Panc1 (cell line): ENCODE results near the gene CHCHD3. TPM values are rescaled to one million over a fixed set of nuclear protein-coding genes. Genes with fewer than 3 reads are reported as not detected.

Experiments
- ATAC-seq: fragments of 200-7000 bp; cut with Tn5 transposase; 2 replicates; pipeline ENCODE4 v1.9.1; 2020; ENCODE audit warnings: mild to moderate bottlenecking, moderate library complexity
- BruUV-seq: library from RNA; stranded (reverse); fragments of 400-500 nt; replicated peaks from 2 replicates; lab custom pipeline; 2021; lab: Mats Ljungman, UMichigan
- CTCF ChIA-PET: fragments of 300-600 bp; sonication (Branson Sonifier 250); formaldehyde crosslinking; loops from one replicate; lab custom pipeline; 2022; ENCODE audit warnings: antibody characterized with exemption; lab: Charles Lee
- POLR2A ChIA-PET: fragments of 300-600 bp; sonication (Branson Sonifier 250); formaldehyde crosslinking; loops from one replicate; lab custom pipeline; 2022; ENCODE audit warnings: antibody characterized with exemption; lab: Charles Lee
- DNase-seq: peaks from one replicate; pipeline ENCODE4 v3.0.0-alpha.2; 2010; ENCODE audit warnings: low read depth, low spot score
- H3K27ac ChIP-seq: 2 replicates; pipeline ENCODE4 v1.5.1; 2011; ENCODE audit warnings: mild to moderate bottlenecking, low read length, inconsistent platforms
- H3K27me3 ChIP-seq: fragments of 200-500 bp; sonication (Bioruptor generic); 2 replicates; pipeline ENCODE4 v1.6.0; 2014; ENCODE audit warnings: low read length, inconsistent platforms; ENCODE audit not compliant: control insufficient read depth, insufficient read depth
- H3K36me3 ChIP-seq: fragments of 200-500 bp; sonication (Bioruptor generic); 2 replicates; pipeline ENCODE4 v1.5.1; 2014; ENCODE audit warnings: inconsistent platforms, mild to moderate bottlenecking, low read length, moderate library complexity; ENCODE audit not compliant: control insufficient read depth, insufficient read depth
- H3K4me1 ChIP-seq: 2 replicates; pipeline ENCODE4 v1.5.1; 2011; ENCODE audit warnings: inconsistent platforms, mild to moderate bottlenecking, low read length, moderate library complexity; ENCODE audit not compliant: control insufficient read depth, insufficient read depth
- H3K4me3 ChIP-seq, 2 experiments: 2 replicates each; pipeline ENCODE4 v1.5.1; 2011 to 2012; ENCODE audit warnings: low read depth in 2 of 2, low read length in 2 of 2, mild to moderate bottlenecking in 2 of 2, inconsistent platforms in 1 of 2, moderate library complexity in 1 of 2
- H3K9me3 ChIP-seq: fragments of 200-500 bp; sonication (Bioruptor generic); 2 replicates; pipeline ENCODE4 v1.5.1; 2014; ENCODE audit warnings: low read depth, mild to moderate bottlenecking, inconsistent platforms, low read length, moderate library complexity; ENCODE audit not compliant: control insufficient read depth, insufficient read depth
- POLR2AphosphoS5 ChIP-seq: IDR thresholded peaks from 2 replicates; pipeline ENCODE4 v1.6.1; 2012; ENCODE audit warnings: mild to moderate bottlenecking, low read depth, low read length, moderate library complexity
- SIN3A ChIP-seq: IDR thresholded peaks from 2 replicates; pipeline ENCODE4 v1.6.1; 2012; ENCODE audit warnings: low read depth, mild to moderate bottlenecking, low read length, moderate library complexity, borderline replicate concordance; ENCODE audit not compliant: insufficient read depth
- TCF7L2 ChIP-seq: IDR thresholded peaks from 2 replicates; pipeline ENCODE4 v1.6.1; 2011; ENCODE audit warnings: mild to moderate bottlenecking, low read depth, low read length, inconsistent platforms
- in situ Hi-C: cut with HindIII; loops from 2 replicates; pipeline ENCODE4 v1.10.0; 2016; ENCODE audit warnings: low sequenced_read_pairs, low pct_unique_long_range_greater_than_20kb
- intact Hi-C: fragments of 100-400 bp; cut with micrococcal nuclease; formaldehyde crosslinking; loops from one replicate; pipeline ENCODE4 v1.10.0; 2022; ENCODE audit not compliant: unreplicated experiment
- total RNA-seq: library from RNA; stranded (reverse); gene quantifications from one replicate; pipeline ENCODE4 v1.2.1, GENCODE V29; 2021; ENCODE audit not compliant: unreplicated experiment
- TF ChIP-seq, protein P1 (sequence below): fragments of 450-650 bp; IDR thresholded peaks from 2 replicates; pipeline ENCODE4 v1.5.1; 2017; ENCODE audit warnings: mild to moderate bottlenecking
- TF ChIP-seq, protein P2 (sequence below), 2 experiments: IDR thresholded peaks; 2 replicates each; pipeline ENCODE4 v1.6.1; 2011 to 2012; ENCODE audit warnings: low read depth in 2 of 2, control low read depth in 1 of 2, low read length in 1 of 2, mild to moderate bottlenecking in 1 of 2, moderate library complexity in 1 of 2; ENCODE audit not compliant: insufficient read depth in 1 of 2

The CHCHD3 gene
- total RNA-seq, 1 experiment from 2014 or later: 109 TPM

DNA sequence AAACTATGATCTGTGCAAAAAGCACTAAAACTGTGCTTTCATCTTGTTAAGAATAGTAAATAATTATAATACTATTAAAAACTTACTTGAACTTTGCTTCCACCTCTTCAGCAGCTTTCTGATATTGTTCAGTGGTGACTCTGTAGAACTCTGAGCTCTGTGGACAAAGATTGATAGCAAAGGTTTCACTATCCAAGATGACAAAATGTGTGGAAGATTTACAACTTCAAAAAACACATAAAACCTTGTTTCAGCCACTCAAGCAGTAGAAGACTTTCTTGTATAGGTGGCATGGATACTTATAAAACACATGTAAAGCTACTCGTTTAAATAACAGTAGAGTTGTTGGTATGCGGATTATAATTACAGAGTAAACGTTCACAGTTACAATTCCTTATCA lies 243.6 kb downstream of the CHCHD3 start:
- no peaks in the 10 kb centered on the region for H3K9me3 ChIP-seq
- no peak for DNase-seq
- TF ChIP-seq, protein P1, sequence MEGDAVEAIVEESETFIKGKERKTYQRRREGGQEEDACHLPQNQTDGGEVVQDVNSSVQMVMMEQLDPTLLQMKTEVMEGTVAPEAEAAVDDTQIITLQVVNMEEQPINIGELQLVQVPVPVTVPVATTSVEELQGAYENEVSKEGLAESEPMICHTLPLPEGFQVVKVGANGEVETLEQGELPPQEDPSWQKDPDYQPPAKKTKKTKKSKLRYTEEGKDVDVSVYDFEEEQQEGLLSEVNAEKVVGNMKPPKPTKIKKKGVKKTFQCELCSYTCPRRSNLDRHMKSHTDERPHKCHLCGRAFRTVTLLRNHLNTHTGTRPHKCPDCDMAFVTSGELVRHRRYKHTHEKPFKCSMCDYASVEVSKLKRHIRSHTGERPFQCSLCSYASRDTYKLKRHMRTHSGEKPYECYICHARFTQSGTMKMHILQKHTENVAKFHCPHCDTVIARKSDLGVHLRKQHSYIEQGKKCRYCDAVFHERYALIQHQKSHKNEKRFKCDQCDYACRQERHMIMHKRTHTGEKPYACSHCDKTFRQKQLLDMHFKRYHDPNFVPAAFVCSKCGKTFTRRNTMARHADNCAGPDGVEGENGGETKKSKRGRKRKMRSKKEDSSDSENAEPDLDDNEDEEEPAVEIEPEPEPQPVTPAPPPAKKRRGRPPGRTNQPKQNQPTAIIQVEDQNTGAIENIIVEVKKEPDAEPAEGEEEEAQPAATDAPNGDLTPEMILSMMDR: no peak
- TF ChIP-seq SIN3A: no peak
- TF ChIP-seq, protein P2, sequence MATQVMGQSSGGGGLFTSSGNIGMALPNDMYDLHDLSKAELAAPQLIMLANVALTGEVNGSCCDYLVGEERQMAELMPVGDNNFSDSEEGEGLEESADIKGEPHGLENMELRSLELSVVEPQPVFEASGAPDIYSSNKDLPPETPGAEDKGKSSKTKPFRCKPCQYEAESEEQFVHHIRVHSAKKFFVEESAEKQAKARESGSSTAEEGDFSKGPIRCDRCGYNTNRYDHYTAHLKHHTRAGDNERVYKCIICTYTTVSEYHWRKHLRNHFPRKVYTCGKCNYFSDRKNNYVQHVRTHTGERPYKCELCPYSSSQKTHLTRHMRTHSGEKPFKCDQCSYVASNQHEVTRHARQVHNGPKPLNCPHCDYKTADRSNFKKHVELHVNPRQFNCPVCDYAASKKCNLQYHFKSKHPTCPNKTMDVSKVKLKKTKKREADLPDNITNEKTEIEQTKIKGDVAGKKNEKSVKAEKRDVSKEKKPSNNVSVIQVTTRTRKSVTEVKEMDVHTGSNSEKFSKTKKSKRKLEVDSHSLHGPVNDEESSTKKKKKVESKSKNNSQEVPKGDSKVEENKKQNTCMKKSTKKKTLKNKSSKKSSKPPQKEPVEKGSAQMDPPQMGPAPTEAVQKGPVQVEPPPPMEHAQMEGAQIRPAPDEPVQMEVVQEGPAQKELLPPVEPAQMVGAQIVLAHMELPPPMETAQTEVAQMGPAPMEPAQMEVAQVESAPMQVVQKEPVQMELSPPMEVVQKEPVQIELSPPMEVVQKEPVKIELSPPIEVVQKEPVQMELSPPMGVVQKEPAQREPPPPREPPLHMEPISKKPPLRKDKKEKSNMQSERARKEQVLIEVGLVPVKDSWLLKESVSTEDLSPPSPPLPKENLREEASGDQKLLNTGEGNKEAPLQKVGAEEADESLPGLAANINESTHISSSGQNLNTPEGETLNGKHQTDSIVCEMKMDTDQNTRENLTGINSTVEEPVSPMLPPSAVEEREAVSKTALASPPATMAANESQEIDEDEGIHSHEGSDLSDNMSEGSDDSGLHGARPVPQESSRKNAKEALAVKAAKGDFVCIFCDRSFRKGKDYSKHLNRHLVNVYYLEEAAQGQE (IDR thresholded peaks at IDR 0.05; ENCODE audit: insufficient read depth in 1 of 2, low read depth in 2 of 2, low read length in 1 of 2): no peak
- no peak for TF ChIP-seq TCF7L2
- TF ChIP-seq POLR2AphosphoS5: no peak
- CTCF ChIA-PET: no interaction called here
- POLR2A ChIA-PET: no interaction called here
- H3K4me1 ChIP-seq: no peaks in the 10 kb centered on the region
- no TSS peak for BruUV-seq
- H3K27me3 ChIP-seq: no peaks in the 10 kb centered on the region
- H3K36me3 ChIP-seq: no peaks in the 10 kb centered on the region
- no peak overlapping the region for H3K27ac ChIP-seq
- in situ Hi-C loops: no loop called here
- H3K4me3 ChIP-seq: no peak overlapping the region
- intact Hi-C loops: no loop called here
- no peak for ATAC-seq

DNA sequence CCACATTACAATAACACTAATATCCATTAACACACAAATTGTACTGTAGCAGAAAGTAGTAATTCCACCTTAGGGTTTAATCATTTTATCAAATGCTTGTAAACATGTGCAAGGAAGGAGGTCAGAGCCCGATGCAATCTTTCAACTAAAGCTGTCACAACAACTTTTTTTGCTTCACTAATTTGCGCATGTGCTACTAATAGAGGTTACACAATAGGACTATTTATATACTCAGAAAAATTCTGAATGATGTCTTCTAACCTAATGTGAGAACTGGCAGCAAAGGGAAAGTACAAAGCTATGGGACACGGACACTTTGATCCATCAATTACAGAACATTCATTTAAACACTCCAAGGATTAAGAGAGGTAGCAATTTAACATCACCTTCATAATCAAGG lies 244.4 kb downstream of the CHCHD3 start:
- H3K4me3 ChIP-seq: no peak overlapping the region
- H3K27ac ChIP-seq: no peak overlapping the region
- in situ Hi-C loops (no loop called here), intact Hi-C loops (no loop called here)
- TF ChIP-seq POLR2AphosphoS5 (no peak), TCF7L2 (no peak), SIN3A (no peak)
- TF ChIP-seq, protein P2 (IDR thresholded peaks at IDR 0.05; ENCODE audit: insufficient read depth in 1 of 2, low read depth in 2 of 2, low read length in 1 of 2): no peak
- TF ChIP-seq, protein P1: no peak
- no peaks in the 10 kb centered on the region for H3K4me1 ChIP-seq
- CTCF ChIA-PET: no interaction called here
- no TSS peak for BruUV-seq
- DNase-seq (no peak), ATAC-seq (no peak)
- no peaks in the 10 kb centered on the region for H3K9me3 ChIP-seq
- POLR2A ChIA-PET: no interaction called here
- no peaks in the 10 kb centered on the region for H3K36me3 ChIP-seq
- no peaks in the 10 kb centered on the region for H3K27me3 ChIP-seq
